ES-I3 (cell line): ENCODE data around the gene RNF123.

Experiments
- H3K36me3 ChIP-seq: 2 replicates; pipeline ENCODE4 v1.6.1; 2013; ENCODE audit warnings: mild to moderate bottlenecking, low read length, control low read depth, moderate library complexity; ENCODE audit not compliant: insufficient read depth
- H3K4me1 ChIP-seq: 2 replicates; pipeline ENCODE4 v1.6.1; 2013; ENCODE audit warnings: mild to moderate bottlenecking, control low read depth, low read length; ENCODE audit not compliant: insufficient read depth
- H3K9ac ChIP-seq: 2 replicates; pipeline ENCODE4 v1.6.1; 2013; ENCODE audit warnings: low read depth, mild to moderate bottlenecking, low read length, moderate library complexity
- H3K9me3 ChIP-seq: 2 replicates; pipeline ENCODE4 v1.6.1; 2013; ENCODE audit warnings: mild to moderate bottlenecking, low read length, moderate library complexity; ENCODE audit not compliant: control insufficient read depth, insufficient read depth

RNF123 gene

DNA sequence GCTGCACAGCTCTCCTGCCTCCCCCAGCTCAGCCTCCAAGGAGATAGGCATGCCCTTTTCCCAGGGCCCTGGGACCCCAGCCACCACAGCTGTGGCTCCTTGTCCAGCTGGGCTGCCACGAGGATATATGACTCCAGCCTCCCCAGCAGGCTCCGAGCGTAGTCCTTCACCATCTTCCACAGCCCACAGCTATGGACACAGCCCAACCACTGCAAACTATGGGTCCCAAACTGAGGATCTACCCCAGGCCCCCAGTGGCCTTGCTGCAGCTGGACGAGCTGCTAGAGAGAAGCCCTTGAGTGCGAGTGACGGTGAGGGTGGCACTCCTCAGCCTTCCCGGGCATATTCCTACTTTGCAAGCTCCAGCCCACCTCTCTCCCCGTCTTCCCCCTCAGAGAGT lies 35.7 kb upstream of the RNF123 start:
- Histone ChIP-seq H3K9ac (no peak overlapping the region), H3K4me1 (no peaks in the 10 kb centered on the region; the same call in 1 of the 2 replicates), H3K9me3 (no peaks in the 10 kb centered on the region), H3K36me3 (no peaks in the 10 kb centered on the region)

DNA sequence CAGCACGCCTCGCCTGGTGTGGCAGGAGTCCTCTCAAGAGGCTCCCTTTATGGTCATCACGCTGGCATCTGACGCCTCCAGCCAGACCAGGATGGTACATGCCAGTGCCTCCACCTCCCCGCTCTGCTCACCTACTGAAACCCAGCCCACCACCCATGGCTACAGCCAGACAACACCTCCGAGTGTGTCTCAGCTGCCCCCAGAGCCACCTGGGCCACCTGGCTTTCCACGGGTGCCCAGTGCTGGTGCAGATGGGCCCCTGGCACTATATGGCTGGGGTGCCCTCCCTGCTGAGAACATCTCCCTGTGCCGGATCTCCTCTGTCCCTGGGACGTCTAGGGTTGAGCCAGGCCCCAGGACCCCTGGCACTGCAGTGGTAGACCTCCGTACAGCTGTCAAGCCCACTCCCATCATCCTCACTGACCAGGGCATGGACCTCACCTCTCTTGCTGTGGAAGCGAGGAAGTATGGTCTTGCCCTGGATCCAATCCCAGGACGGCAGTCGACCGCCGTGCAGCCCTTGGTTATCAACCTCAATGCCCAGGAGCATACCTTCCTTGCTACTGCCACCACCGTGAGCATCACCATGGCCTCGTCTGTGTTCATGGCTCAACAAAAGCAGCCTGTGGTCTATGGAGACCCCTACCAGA lies 35.1 kb upstream of the RNF123 start:
- no peak overlapping the region for H3K9ac ChIP-seq
- no peaks in the 10 kb centered on the region for H3K9me3 ChIP-seq
- no peaks in the 10 kb centered on the region for H3K36me3 ChIP-seq
- no peaks in the 10 kb centered on the region; the same call in 1 of the 2 replicates for H3K4me1 ChIP-seq

DNA sequence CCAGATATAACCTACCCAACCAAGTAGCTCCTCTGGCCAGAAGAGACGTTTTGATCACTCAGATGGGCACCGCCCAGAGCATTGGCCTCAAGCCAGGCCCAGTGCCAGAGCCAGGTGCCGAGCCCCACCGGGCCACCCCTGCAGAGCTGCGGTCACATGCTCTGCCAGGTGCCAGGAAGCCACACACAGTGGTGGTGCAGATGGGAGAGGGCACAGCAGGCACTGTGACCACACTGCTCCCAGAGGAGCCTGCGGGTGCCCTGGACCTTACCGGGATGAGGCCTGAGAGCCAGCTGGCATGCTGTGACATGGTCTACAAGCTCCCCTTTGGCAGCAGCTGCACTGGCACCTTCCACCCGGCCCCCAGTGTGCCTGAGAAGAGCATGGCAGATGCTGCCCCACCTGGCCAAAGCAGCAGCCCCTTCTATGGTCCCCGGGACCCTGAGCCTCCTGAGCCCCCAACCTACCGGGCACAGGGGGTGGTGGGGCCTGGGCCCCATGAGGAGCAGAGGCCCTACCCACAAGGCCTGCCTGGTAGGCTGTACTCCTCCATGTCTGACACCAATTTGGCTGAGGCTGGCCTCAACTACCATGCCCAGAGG lies 34.3 kb upstream of the RNF123 start:
- no peaks in the 10 kb centered on the region; the same call in 1 of the 2 replicates for H3K4me1 ChIP-seq
- no peaks in the 10 kb centered on the region for H3K36me3 ChIP-seq
- no peak overlapping the region for H3K9ac ChIP-seq
- no peaks in the 10 kb centered on the region for H3K9me3 ChIP-seq

DNA sequence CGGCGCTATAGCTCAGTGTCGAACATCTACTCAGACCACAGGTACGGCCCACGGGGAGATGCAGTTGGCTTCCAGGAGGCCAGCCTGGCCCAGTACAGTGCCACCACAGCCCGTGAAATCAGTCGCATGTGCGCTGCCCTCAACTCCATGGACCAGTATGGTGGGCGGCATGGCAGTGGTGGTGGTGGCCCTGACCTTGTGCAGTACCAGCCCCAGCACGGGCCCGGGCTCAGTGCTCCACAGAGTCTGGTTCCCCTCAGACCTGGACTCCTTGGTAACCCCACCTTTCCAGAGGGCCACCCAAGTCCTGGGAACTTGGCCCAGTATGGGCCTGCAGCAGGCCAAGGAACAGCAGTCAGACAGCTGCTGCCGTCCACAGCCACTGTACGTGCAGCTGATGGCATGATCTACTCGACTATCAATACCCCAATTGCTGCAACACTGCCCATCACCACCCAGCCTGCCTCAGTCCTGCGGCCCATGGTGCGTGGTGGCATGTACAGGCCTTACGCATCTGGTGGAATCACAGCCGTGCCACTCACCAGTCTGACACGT lies 33.5 kb upstream of the RNF123 start:
- H3K9ac ChIP-seq = no peak overlapping the region
- H3K9me3 ChIP-seq = no peaks in the 10 kb centered on the region
- no peaks in the 10 kb centered on the region for H3K4me1 ChIP-seq
- no peaks in the 10 kb centered on the region for H3K36me3 ChIP-seq

DNA sequence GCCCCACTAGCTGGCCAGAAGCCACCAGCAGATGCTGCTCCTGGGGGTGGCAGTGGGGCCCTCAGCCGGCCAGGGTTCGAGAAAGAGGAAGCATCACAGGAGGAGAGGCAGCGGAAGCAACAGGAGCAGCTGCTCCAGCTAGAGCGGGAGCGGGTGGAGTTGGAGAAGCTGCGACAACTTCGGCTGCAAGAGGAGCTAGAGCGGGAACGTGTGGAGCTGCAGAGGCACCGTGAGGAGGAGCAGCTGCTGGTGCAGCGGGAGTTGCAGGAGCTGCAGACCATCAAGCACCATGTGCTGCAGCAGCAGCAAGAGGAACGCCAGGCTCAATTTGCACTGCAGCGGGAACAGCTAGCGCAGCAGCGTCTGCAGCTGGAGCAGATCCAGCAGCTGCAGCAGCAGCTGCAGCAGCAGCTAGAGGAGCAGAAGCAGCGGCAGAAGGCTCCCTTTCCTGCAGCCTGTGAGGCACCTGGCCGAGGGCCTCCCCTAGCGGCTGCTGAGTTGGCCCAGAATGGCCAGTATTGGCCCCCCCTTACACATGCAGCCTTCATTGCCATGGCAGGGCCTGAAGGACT lies 32.7 kb upstream of the RNF123 start:
- Histone ChIP-seq H3K36me3 (no peaks in the 10 kb centered on the region), H3K9me3 (no peaks in the 10 kb centered on the region), H3K9ac (no peak overlapping the region), H3K4me1 (no peaks in the 10 kb centered on the region)

DNA sequence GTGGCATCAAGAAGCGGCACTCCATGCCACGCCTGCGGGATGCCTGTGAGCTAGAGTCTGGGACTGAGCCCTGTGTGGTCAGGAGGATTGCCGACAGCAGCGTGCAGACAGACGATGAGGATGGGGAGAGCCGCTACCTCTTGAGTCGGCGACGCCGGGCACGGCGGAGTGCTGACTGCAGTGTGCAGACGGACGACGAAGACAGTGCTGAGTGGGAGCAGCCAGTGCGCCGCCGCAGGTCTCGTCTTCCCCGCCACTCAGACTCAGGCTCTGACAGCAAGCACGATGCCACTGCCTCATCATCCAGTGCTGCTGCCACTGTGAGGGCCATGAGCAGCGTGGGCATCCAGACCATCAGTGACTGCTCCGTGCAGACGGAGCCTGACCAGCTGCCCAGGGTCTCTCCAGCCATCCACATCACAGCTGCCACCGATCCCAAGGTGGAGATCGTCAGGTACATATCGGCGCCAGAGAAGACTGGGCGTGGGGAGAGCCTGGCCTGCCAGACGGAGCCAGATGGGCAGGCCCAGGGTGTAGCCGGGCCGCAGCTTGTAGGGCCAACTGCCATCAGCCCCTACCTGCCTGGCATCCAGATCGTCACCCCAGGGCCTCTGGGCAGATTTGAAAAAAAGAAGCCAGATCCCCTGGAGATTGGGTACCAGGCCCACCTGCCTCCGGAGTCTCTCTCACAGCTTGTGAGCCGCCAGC lies 32.0 kb upstream of the RNF123 start:
- no peaks in the 10 kb centered on the region for H3K4me1 ChIP-seq
- no peak overlapping the region for H3K9ac ChIP-seq
- no peaks in the 10 kb centered on the region for H3K36me3 ChIP-seq
- no peaks in the 10 kb centered on the region for H3K9me3 ChIP-seq

DNA sequence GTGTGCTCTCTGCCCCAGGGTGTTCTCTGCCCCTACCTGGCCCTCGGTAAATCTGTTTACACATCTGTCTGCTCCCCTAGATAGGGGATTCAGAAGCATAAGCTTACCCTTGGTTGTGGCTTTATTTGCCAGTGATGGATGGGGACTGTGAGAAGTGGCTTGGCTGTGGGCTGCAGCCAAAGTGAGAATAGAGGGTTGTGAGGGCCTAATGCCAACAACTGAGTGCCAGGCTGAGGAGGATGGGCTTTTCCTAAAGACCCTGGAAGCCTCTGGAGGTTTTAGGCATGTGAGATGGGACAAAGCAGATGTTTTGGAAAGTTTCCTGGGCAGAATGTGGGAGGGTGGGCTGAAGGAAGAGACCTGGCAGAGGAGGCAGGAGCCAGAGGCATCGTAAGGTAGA lies 30.6 kb upstream of the RNF123 start:
- H3K9me3 ChIP-seq = no peaks in the 10 kb centered on the region
- no peak overlapping the region for H3K9ac ChIP-seq
- H3K4me1 ChIP-seq = no peaks in the 10 kb centered on the region
- no peaks in the 10 kb centered on the region for H3K36me3 ChIP-seq

DNA sequence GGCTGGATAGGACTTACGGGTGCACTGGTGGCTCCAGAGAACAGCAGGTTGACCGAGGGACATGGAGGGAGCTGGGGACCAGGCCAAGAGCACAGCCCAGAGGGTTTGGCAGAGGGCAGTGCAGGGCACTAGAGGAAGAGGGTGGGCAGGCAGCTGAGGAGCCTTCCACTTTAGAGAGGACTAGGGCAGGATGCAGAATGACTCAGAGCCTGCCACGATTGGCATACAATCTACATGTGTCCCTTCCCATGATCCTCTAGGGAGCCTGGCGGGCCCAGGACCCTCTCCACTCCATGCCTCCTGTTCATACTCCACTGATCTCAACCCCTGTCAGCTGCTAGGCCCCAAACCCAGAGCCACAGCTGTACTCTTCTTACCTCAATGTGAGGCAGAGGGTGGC lies 29.6 kb upstream of the RNF123 start:
- H3K9me3 ChIP-seq = no peaks in the 10 kb centered on the region
- H3K9ac ChIP-seq = no peak overlapping the region
- H3K36me3 ChIP-seq = no peaks in the 10 kb centered on the region
- 0 out of 2 replicates have a peak, but pooled peaks cover 2% of the 10 kb centered on the region for H3K4me1 ChIP-seq

DNA sequence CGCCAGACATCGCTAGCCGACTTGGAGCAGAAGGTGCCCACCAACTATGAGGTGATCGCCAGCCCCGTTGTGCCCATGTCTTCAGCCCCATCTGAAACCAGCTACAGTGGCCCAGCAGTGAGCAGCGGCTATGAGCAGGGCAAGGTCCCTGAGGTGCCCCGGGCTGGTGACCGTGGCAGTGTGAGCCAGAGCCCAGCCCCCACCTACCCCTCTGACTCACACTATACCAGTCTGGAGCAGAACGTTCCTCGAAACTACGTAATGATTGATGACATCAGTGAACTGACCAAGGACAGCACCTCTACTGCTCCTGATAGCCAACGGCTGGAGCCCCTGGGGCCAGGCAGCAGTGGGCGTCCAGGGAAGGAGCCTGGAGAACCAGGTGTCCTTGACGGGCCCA lies 28.1 kb upstream of the RNF123 start:
- H3K4me1 ChIP-seq = peaks cover 7% of the 10 kb centered on the region; the same call in 1 of the 2 replicates
- H3K9ac ChIP-seq = no peak overlapping the region

DNA sequence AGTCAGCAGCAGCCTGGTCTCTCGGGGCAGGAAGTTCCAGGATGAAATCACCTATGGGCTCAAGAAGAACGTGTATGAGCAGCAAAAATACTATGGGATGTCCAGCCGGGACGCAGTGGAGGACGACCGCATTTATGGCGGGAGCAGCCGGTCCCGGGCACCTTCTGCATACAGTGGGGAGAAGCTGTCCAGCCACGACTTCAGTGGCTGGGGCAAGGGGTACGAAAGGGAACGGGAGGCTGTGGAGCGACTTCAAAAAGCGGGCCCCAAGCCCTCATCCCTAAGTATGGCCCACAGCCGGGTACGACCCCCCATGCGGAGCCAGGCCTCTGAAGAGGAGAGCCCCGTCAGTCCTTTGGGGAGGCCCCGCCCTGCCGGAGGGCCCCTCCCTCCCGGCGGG lies 27.3 kb upstream of the RNF123 start:
- Histone ChIP-seq H3K36me3 (no peaks in the 10 kb centered on the region), H3K9me3 (no peaks in the 10 kb centered on the region), H3K4me1 (peaks cover 11% of the 10 kb centered on the region), H3K9ac (no peak overlapping the region)

More for the DNA sequence above, 28.1 kb upstream of the RNF123 start:
- Histone ChIP-seq H3K36me3 (no peaks in the 10 kb centered on the region), H3K9me3 (no peaks in the 10 kb centered on the region)

DNA sequence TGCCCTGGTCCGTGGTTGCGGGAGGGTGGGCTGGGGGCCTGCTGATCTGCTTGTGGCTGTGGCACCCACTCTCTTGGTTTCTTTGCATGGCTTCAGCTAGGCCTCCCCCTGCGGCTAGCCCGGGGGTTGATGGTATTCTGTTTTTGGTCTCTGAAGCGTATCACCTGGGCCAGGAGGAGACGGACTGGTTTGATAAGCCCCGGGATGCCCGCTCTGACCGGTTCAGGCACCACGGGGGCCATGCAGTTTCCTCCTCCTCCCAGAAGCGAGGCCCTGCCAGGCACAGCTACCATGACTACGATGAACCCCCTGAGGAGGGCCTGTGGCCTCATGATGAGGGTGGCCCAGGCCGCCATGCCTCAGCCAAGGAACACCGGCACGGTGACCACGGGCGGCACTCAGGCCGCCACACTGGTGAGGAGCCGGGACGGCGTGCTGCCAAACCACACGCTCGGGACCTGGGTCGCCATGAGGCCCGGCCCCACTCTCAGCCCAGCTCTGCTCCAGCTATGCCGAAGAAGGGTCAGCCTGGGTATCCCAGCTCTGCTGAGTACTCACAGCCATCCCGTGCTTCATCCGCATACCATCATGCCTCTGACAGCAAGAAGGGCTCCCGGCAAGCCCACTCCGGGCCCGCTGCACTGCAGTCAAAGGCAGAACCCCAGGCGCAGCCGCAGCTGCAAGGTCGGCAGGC lies 26.5 kb upstream of the RNF123 start:
- H3K4me1 ChIP-seq = peaks cover 14% of the 10 kb centered on the region

DNA sequence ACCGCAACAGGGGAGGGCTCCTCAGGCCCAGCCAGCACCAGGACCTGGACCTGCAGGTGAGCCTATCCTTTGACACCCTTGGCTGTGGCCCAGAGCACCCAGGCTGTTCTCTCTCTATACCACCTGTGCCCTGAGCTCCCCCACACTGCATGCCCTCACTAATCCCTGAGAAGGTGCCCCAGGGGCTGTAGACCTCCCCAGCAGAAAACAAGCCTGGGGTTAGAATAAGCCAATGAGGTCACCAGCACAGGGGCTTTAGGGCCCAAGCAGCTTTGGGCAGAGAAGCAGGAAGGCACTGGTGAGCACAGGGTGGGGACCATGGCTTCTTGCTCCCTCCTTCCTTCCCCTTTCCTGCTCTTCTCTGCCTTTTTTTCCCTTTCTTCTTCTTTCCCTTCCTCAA lies 25.5 kb upstream of the RNF123 start:
- Histone ChIP-seq H3K9ac (no peak overlapping the region), H3K9me3 (no peaks in the 10 kb centered on the region), H3K36me3 (no peaks in the 10 kb centered on the region), H3K4me1 (peaks cover 18% of the 10 kb centered on the region)

More for the DNA sequence above, 26.5 kb upstream of the RNF123 start:
- no peak overlapping the region for H3K9ac ChIP-seq
- H3K9me3 ChIP-seq = no peaks in the 10 kb centered on the region
- H3K36me3 ChIP-seq = no peaks in the 10 kb centered on the region

DNA sequence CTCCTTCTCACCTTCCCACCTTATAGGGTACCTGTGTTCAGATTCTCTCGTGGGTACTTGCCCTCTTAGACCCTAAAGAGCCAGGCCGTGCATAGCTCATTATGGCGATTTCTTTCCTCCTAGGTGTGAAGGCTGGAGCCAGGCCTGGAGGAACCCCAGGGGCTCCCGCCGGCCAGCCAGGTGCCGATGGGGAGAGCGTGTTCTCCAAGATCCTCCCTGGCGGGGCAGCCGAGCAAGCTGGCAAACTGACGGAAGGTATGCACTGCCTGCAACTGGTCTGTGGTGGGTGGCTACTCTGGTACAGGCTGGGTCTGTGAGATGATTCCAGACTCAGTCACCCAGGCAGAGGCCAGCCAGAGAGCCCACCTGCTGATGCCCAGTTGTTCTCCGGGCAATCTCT lies 25.1 kb upstream of the RNF123 start:
- Histone ChIP-seq H3K36me3 (no peaks in the 10 kb centered on the region), H3K9me3 (no peaks in the 10 kb centered on the region), H3K9ac (no peak overlapping the region), H3K4me1 (peaks cover 18% of the 10 kb centered on the region)
